Prostate gland (tissue), 2 donors: Measurements from ENCODE around the gene PTPRG.

Experiments
- POLR2AphosphoS5 ChIP-seq: sonication (generic); formaldehyde crosslinking; IDR thresholded peaks from one replicate; pipeline ENCODE4 v1.6.1; 2017; ENCODE audit warnings: antibody characterized with exemption
- TF ChIP-seq, protein P1 (sequence below), 4 experiments: fragments of 200-600 bp in 2 of 4; fragments of 450-650 bp in 2 of 4; sonication (generic) in 2 of 4; IDR thresholded peaks; 1 replicate in 3 of 4; 2 replicates in 1 of 4; pipeline ENCODE4 v1.5.1; 2016 to 2019; ENCODE audit warnings: antibody characterized with exemption in 4 of 4, mild to moderate bottlenecking in 2 of 4, moderate library complexity in 2 of 4

DNA sequence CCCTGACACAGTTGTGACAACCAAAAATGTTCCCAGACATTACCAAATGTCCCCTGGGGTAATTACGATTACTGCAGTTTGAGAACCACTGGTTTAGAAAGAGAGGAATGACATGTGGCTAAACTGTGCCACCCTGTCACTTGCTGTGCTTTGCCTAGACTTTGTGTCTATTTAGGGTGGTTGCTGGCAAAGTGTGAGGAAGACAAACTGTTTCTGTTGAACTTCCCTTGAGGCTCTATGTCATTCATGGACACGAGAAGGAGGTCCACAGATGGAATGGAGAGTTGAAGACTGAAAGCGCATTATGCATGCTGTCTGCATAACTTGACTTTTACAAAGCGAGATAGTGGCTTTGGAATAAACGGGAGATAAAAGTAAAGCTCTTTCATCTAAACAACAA is 495.3 kb downstream of the PTPRG start:
- TF ChIP-seq POLR2AphosphoS5: no peak
- TF ChIP-seq, protein P1, sequence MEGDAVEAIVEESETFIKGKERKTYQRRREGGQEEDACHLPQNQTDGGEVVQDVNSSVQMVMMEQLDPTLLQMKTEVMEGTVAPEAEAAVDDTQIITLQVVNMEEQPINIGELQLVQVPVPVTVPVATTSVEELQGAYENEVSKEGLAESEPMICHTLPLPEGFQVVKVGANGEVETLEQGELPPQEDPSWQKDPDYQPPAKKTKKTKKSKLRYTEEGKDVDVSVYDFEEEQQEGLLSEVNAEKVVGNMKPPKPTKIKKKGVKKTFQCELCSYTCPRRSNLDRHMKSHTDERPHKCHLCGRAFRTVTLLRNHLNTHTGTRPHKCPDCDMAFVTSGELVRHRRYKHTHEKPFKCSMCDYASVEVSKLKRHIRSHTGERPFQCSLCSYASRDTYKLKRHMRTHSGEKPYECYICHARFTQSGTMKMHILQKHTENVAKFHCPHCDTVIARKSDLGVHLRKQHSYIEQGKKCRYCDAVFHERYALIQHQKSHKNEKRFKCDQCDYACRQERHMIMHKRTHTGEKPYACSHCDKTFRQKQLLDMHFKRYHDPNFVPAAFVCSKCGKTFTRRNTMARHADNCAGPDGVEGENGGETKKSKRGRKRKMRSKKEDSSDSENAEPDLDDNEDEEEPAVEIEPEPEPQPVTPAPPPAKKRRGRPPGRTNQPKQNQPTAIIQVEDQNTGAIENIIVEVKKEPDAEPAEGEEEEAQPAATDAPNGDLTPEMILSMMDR (IDR thresholded peaks at IDR 0.05): no peak
